Measurements from ENCODE around the gene FFAR2.

GRCh38 chr19:35471946-35472345 is 23.9 kb downstream of the FFAR2 start:
- no peak for TF ChIP-seq POLR2A (IDR thresholded peaks at IDR 0.05; ENCODE audit: borderline replicate concordance, extremely low read depth, insufficient read depth, insufficient read length)
- no peak for TF ChIP-seq CTCF (IDR thresholded peaks at IDR 0.05 in 2 of 3, conservative IDR thresholded peaks at IDR 0.05 in 1 of 3; ENCODE audit: borderline replicate concordance in 1 of 3, insufficient read depth in 1 of 3, low read depth in 2 of 3, low read length in 2 of 3)
- no peak for TF ChIP-seq TCF7L2 (IDR thresholded peaks at IDR 0.05; ENCODE audit: borderline replicate concordance, extremely low read depth, insufficient read depth, insufficient read length)
- TF ChIP-seq POLR2AphosphoS5 (IDR thresholded peaks at IDR 0.05; ENCODE audit: low read depth, low read length), result no peak
- no peak for TF ChIP-seq ZNF274 (IDR thresholded peaks at IDR 0.05; ENCODE audit: low read depth, low read length)
- TF ChIP-seq YY1 (IDR thresholded peaks at IDR 0.05; ENCODE audit: extremely low read depth, insufficient replicate concordance, low read depth, low read length), result no peak
- TF ChIP-seq EZH2 (IDR thresholded peaks at IDR 0.05), result no peak
- no peak for TF ChIP-seq ATF3 (IDR thresholded peaks at IDR 0.05)
- no peak for TF ChIP-seq EZH2phosphoT487 (IDR thresholded peaks at IDR 0.05; ENCODE audit: borderline replicate concordance)
- no peak for TF ChIP-seq MAX (IDR thresholded peaks at IDR 0.05)
- TF ChIP-seq EGR1 (IDR thresholded peaks at IDR 0.05; ENCODE audit: low read depth), result no peak
- TF ChIP-seq RAD21 (IDR thresholded peaks at IDR 0.05; ENCODE audit: low read depth), result no peak
